IMR-90 (cell line): Measurements from ENCODE around the gene CANX. TPM values are rescaled to one million over a fixed set of nuclear protein-coding genes. Genes with fewer than 3 reads are reported as not detected.

ENCODE experiments used
- ATAC-seq: fragments of 200-7000 bp; cut with Tn5 transposase; 2 replicates; pipeline ENCODE4 v1.9.1; 2020; ENCODE audit warnings: low read depth, mild to moderate bottlenecking, moderate library complexity
- BruUV-seq: library from RNA; stranded (reverse); fragments of 400-500 nt; replicated peaks from 2 replicates; lab custom pipeline; 2021; lab: Mats Ljungman, UMichigan
- CTCF ChIA-PET: fragments of 300-600 bp; formaldehyde crosslinking; extraction: SDS; loops from one replicate; lab custom pipeline; 2021; ENCODE audit warnings: antibody characterized with exemption; lab: Yijun Ruan, JAX
- POLR2A ChIA-PET: fragments of 300-600 bp; sonication (Branson Sonifier 250); formaldehyde crosslinking; loops from one replicate; lab custom pipeline; 2022; ENCODE audit warnings: antibody characterized with exemption; ENCODE audit not compliant: unreplicated experiment; lab: Charles Lee
- DNase-seq: peaks from one replicate; pipeline ENCODE4 v3.0.0; 2013
- H2AFZ ChIP-seq: replicated peaks from 2 replicates; pipeline ENCODE3; 2013; ENCODE audit warnings: low read length, mild to moderate bottlenecking; ENCODE audit not compliant: poor library complexity
- H2AK5ac ChIP-seq: 2 replicates; pipeline ENCODE4 v1.6.1; 2013; ENCODE audit warnings: low read depth, low read length, inconsistent platforms
- H2AK9ac ChIP-seq: replicated peaks from 2 replicates; pipeline ENCODE3; 2013; ENCODE audit warnings: mild to moderate bottlenecking, low read depth, low read length, moderate library complexity; ENCODE audit not compliant: poor library complexity
- H2BK120ac ChIP-seq: 2 replicates; pipeline ENCODE4 v1.6.1; 2013; ENCODE audit warnings: low read depth, low read length, inconsistent platforms
- H2BK15ac ChIP-seq: 3 replicates; pipeline ENCODE4 v1.6.1; 2013; ENCODE audit warnings: low read depth, low read length, inconsistent platforms
- H2BK20ac ChIP-seq: 2 replicates; pipeline ENCODE4 v1.6.1; 2013; ENCODE audit warnings: low read depth, mild to moderate bottlenecking, inconsistent platforms, low read length, moderate library complexity
- H2BK5ac ChIP-seq: 2 replicates; pipeline ENCODE4 v1.6.1; 2013; ENCODE audit warnings: mild to moderate bottlenecking, low read depth, low read length, inconsistent platforms; ENCODE audit not compliant: poor library complexity, severe bottlenecking
- H3K14ac ChIP-seq: replicated peaks from 2 replicates; pipeline ENCODE4 v1.6.1; 2013; ENCODE audit warnings: low read depth, low read length, inconsistent platforms
- H3K18ac ChIP-seq: 2 replicates; pipeline ENCODE4 v1.6.1; 2013; ENCODE audit warnings: low read depth, low read length, control low read depth
- H3K23ac ChIP-seq: 2 replicates; pipeline ENCODE4 v1.6.1; 2013; ENCODE audit warnings: low read depth, low read length, inconsistent platforms
- H3K27ac ChIP-seq: 2 replicates; pipeline ENCODE4 v1.5.1; 2013; ENCODE audit warnings: mild to moderate bottlenecking, control low read depth, low read length; ENCODE audit not compliant: insufficient read depth
- H3K27me3 ChIP-seq: 2 replicates; pipeline ENCODE4 v1.6.1; 2013; ENCODE audit warnings: low read length; ENCODE audit not compliant: control insufficient read depth, insufficient read depth
- H3K36me3 ChIP-seq: 2 replicates; pipeline ENCODE4 v1.6.1; 2013; ENCODE audit warnings: low read length, mixed read lengths; ENCODE audit not compliant: control insufficient read depth, insufficient read depth
- H3K4ac ChIP-seq: 2 replicates; pipeline ENCODE4 v1.6.1; 2013; ENCODE audit warnings: low read depth, low read length, inconsistent platforms
- H3K4me1 ChIP-seq: 2 replicates; pipeline ENCODE4 v1.6.1; 2013; ENCODE audit warnings: low read length, mixed read lengths; ENCODE audit not compliant: control insufficient read depth, insufficient read depth
- H3K4me2 ChIP-seq: 2 replicates; pipeline ENCODE4 v1.6.1; 2013; ENCODE audit warnings: low read depth, mild to moderate bottlenecking, control low read depth, low read length, moderate library complexity
- H3K4me3 ChIP-seq: 2 replicates; pipeline ENCODE4 v1.5.1; 2013; ENCODE audit warnings: low read depth, mild to moderate bottlenecking, control low read depth, low read length, moderate library complexity; ENCODE audit not compliant: insufficient read depth
- H3K56ac ChIP-seq: 2 replicates; pipeline ENCODE4 v1.6.1; 2013; ENCODE audit warnings: low read length, inconsistent platforms; ENCODE audit not compliant: insufficient read depth; ENCODE audit errors: extremely low read depth
- H3K79me1 ChIP-seq, 2 experiments: 2 replicates each; pipeline ENCODE4 v1.6.1; 2013; ENCODE audit warnings: low read length in 2 of 2, inconsistent platforms in 1 of 2, low read depth in 1 of 2
- H3K9ac ChIP-seq: 2 replicates; pipeline ENCODE4 v1.6.1; 2013; ENCODE audit warnings: low read depth, low read length, control low read depth
- H3K9me1 ChIP-seq: 2 replicates; pipeline ENCODE4 v1.6.1; 2013; ENCODE audit warnings: low read length, inconsistent platforms; ENCODE audit not compliant: insufficient read depth
- H3K9me3 ChIP-seq: 2 replicates; pipeline ENCODE4 v1.6.1; 2013; ENCODE audit warnings: low read length; ENCODE audit not compliant: control insufficient read depth, insufficient read depth
- H4K20me1 ChIP-seq: 2 replicates; pipeline ENCODE4 v1.6.1; 2013; ENCODE audit warnings: low read length, inconsistent platforms; ENCODE audit not compliant: insufficient read depth
- H4K5ac ChIP-seq: 2 replicates; pipeline ENCODE4 v1.6.1; 2013; ENCODE audit warnings: mild to moderate bottlenecking, low read depth, low read length, control low read depth
- H4K8ac ChIP-seq, 2 experiments: 2 replicates each; pipeline ENCODE4 v1.6.1; 2013; ENCODE audit warnings: low read depth in 2 of 2, low read length in 2 of 2, control low read depth in 1 of 2, inconsistent platforms in 1 of 2
- H4K91ac ChIP-seq: 2 replicates; pipeline ENCODE4 v1.6.1; 2013; ENCODE audit warnings: low read depth, low read length, inconsistent platforms; ENCODE audit not compliant: insufficient read depth
- BHLHE40 ChIP-seq: fragments of 150-350 bp; IDR thresholded peaks from 2 replicates; pipeline ENCODE4 v1.6.1; 2016; ENCODE audit warnings: mild to moderate bottlenecking, low read depth, low read length
- CEBPB ChIP-seq: IDR thresholded peaks from 2 replicates; pipeline ENCODE4 v1.6.1; 2012; ENCODE audit warnings: low read depth, low read length, improper control_type of control experiment
- CHD1 ChIP-seq: IDR thresholded peaks from 2 replicates; pipeline ENCODE4 v1.6.1; 2012; ENCODE audit warnings: low read depth, low read length, improper control_type of control experiment
- CTCF ChIP-seq: conservative IDR thresholded peaks from 2 replicates; pipeline ENCODE4 v1.5.1; 2012; ENCODE audit warnings: mild to moderate bottlenecking, low read depth, low read length, improper control_type of control experiment
- ELK1 ChIP-seq: fragments of 150-350 bp; IDR thresholded peaks from 2 replicates; pipeline ENCODE4 v1.6.1; 2016; ENCODE audit warnings: low read depth, mild to moderate bottlenecking, low read length, moderate library complexity, borderline replicate concordance
- FOS ChIP-seq: fragments of 150-350 bp; IDR thresholded peaks from 2 replicates; pipeline ENCODE4 v1.6.1; 2016; ENCODE audit warnings: low read depth, low read length
- MAFK ChIP-seq: IDR thresholded peaks from 2 replicates; pipeline ENCODE4 v1.6.1; 2012; ENCODE audit warnings: low read depth, low read length, improper control_type of control experiment
- MAZ ChIP-seq: IDR thresholded peaks from 2 replicates; pipeline ENCODE4 v1.6.1; 2012; ENCODE audit warnings: low read depth, mild to moderate bottlenecking, low read length, improper control_type of control experiment, moderate library complexity, borderline replicate concordance
- MXI1 ChIP-seq: IDR thresholded peaks from 2 replicates; pipeline ENCODE4 v1.6.1; 2012; ENCODE audit warnings: low read depth, mild to moderate bottlenecking, low read length, moderate library complexity, borderline replicate concordance
- NFE2L2 ChIP-seq: fragments of 150-350 bp; IDR thresholded peaks from 2 replicates; pipeline ENCODE4 v1.6.1; 2016; ENCODE audit warnings: low read depth, mild to moderate bottlenecking, low read length
- POLR2A ChIP-seq: IDR thresholded peaks from 2 replicates; pipeline ENCODE4 v1.6.1; 2012; ENCODE audit warnings: mild to moderate bottlenecking, low read depth, low read length
- RAD21 ChIP-seq: IDR thresholded peaks from 2 replicates; pipeline ENCODE4 v1.6.1; 2012; ENCODE audit warnings: low read length, improper control_type of control experiment
- RCOR1 ChIP-seq: IDR thresholded peaks from 2 replicates; pipeline ENCODE4 v1.6.1; 2012; ENCODE audit warnings: mild to moderate bottlenecking, low read length, improper control_type of control experiment; ENCODE audit not compliant: insufficient replicate concordance
- RFX5 ChIP-seq: IDR thresholded peaks from 2 replicates; pipeline ENCODE4 v1.8.0; 2012; ENCODE audit warnings: low read depth, mild to moderate bottlenecking, low read length, moderate library complexity
- SMC3 ChIP-seq: fragments of 150-350 bp; IDR thresholded peaks from 2 replicates; pipeline ENCODE4 v1.6.1; 2016; ENCODE audit warnings: low read depth, mild to moderate bottlenecking, antibody characterized with exemption, low read length, moderate library complexity
- USF2 ChIP-seq: fragments of 150-350 bp; IDR thresholded peaks from 2 replicates; pipeline ENCODE4 v1.6.1; 2017; ENCODE audit warnings: mild to moderate bottlenecking, antibody characterized with exemption, low read length, low read depth
- WGBS, 2 experiments: methylation state at CpG; one replicate each; pipeline versions ENCODE4 v1.1.5 to v1.1.7; 2013; ENCODE audit warnings: missing lambda C conversion rate in 2 of 2; ENCODE audit not compliant: insufficient read length in 1 of 2; ENCODE audit errors: extremely low coverage in 2 of 2; 5-methylcytosine and 5-hydroxymethylcytosine counted together
- dilution Hi-C: fragments of 300-500 bp; cut with HindIII; formaldehyde crosslinking; loops from one replicate; pipeline ENCODE4 v1.14.3; 2018; ENCODE audit warnings: low sequenced_read_pairs; ENCODE audit not compliant: unreplicated experiment
- in situ Hi-C: fragments of 300-500 bp; cut with MboI; formaldehyde crosslinking; loops from 3 replicates; pipeline ENCODE4 v1.14.3; 2019; ENCODE audit warnings: low sequenced_read_pairs, inconsistent platforms, mixed read lengths
- intact Hi-C: fragments of 100-400 bp; cut with micrococcal nuclease; formaldehyde crosslinking; loops from 2 replicates; pipeline ENCODE4 v1.10.0; 2022
- polyA plus RNA-seq, 3 experiments: library from polyadenylated mRNA; depleted of rRNA; stranded (reverse); fragments of >200 nt; gene quantifications; 2 replicates each; pipeline ENCODE4 v1.2.3, GENCODE V29; 2012; ENCODE audit warnings: low replicate concordance in 1 of 3
- total RNA-seq: library from RNA; depleted of rRNA; stranded (reverse); fragments of >200 nt; gene quantifications from 2 replicates; pipeline ENCODE4 v1.2.3, GENCODE V29; 2012

CANX gene
- total and polyA plus RNA-seq, 2 of the 4 experiments (the other 2 are of a cell fraction), result 216 to 345 TPM

- H3K14ac ChIP-seq, result no peak overlapping the region
- ChIA-PET POLR2A (no interaction called here), CTCF (interaction anchor here (0.6 to 0.7 kb wide), 2 partner anchors 59 to 229 kb away, joined by 3 to 4 read pairs; no protein-coding TSS in a partner anchor)
- H4K5ac ChIP-seq, result no peak overlapping the region
- peaks cover 7% of the 10 kb centered on the region for H3K9me1 ChIP-seq
- no peak overlapping the region for H2AK5ac ChIP-seq
- H3K27ac ChIP-seq, result no peak overlapping the region
- no peak overlapping the region for H3K18ac ChIP-seq
- dilution Hi-C loops, result no loop called here
- no peak overlapping the region for H2BK5ac ChIP-seq
- H3K36me3 ChIP-seq, result peaks cover 63% of the 10 kb centered on the region
- no peak overlapping the region for H3K4ac ChIP-seq
- peaks cover 17% of the 10 kb centered on the region for H4K20me1 ChIP-seq
- no peaks in the 10 kb centered on the region for H3K27me3 ChIP-seq
- H3K9ac ChIP-seq, result no peak overlapping the region
- H3K23ac ChIP-seq, result no peak overlapping the region
- DNase-seq, result no peak
- no peak for ATAC-seq
- 100% methylated on average over 2 of the region's 6 CpGs; no CpG with 5 or more reads in 1 of the 2 experiments for WGBS, 2 experiments
- H2BK120ac ChIP-seq, result no peak overlapping the region
- no peak overlapping the region for H4K8ac ChIP-seq
- H3K4me2 ChIP-seq, result no peak overlapping the region
- TF ChIP-seq BHLHE40, result no peak
- no peak for TF ChIP-seq RAD21
- TF ChIP-seq POLR2A, result no peak
- TF ChIP-seq CTCF, result no peak
- no peak for TF ChIP-seq MAFK
- TF ChIP-seq RCOR1, result no peak
- TF ChIP-seq FOS, result no peak
- no peak for TF ChIP-seq SMC3
- no peak for TF ChIP-seq CHD1
- TF ChIP-seq USF2, result no peak
- no peak for TF ChIP-seq ELK1
- TF ChIP-seq RFX5, result no peak
- TF ChIP-seq CEBPB, result no peak
- TF ChIP-seq MXI1, result no peak
- no peak for TF ChIP-seq MAZ
- TF ChIP-seq NFE2L2, result no peak
- no peak overlapping the region for H2AK9ac ChIP-seq
- H3K79me1 ChIP-seq, result peaks cover 32 to 73% of the 10 kb centered on the region in 2 experiments
- in situ Hi-C loops, result no loop called here
- H2AFZ ChIP-seq, result peak overlapping the region; percentile 5
- no TSS peak for BruUV-seq
- no peak overlapping the region for H2BK15ac ChIP-seq
- no peak overlapping the region for H3K56ac ChIP-seq
- peaks cover 17% of the 10 kb centered on the region for H3K4me1 ChIP-seq
- no peak overlapping the region for H3K4me3 ChIP-seq
- no peak overlapping the region for H4K91ac ChIP-seq
- intact Hi-C loops, result no loop called here
- no peaks in the 10 kb centered on the region for H3K9me3 ChIP-seq
- no peak overlapping the region for H2BK20ac ChIP-seq
These were observed 70.5 kb downstream of the CANX start for GRCh38 chr5:179769271-179769670.
